ENCODE measurements around the gene ECEL1.
"Not testable (repeated sequence)": the region's sequence is repeated elsewhere in the genome, so short reads cannot be mapped to it uniquely, and the experiment has no call there.

ECEL1 gene

DNA sequence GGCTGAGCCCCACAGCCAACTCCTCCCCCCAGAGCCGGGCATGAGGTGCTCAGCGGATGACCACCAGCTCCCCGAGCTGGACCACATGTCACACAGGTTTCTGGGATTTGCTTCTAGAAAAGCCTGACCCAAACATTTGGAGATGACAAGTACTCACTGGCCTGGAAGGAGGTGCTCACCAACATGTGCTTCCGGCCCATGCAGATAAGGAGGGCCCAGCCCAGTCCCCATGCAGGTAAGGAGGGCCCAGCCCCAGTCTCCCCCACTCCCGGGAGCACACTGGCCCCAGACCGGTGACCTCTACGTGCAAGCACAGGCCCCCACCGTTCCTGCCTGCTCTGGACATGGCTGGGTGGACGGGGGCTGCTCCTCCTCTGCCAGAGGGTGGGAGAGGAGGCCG, 45.7 kb downstream of the ECEL1 start:
- H3K27ac ChIP-seq (ENCODE audit: low read length); H3K9me3 ChIP-seq (ENCODE audit: insufficient read depth, low read length, severe bottlenecking); ATAC-seq (ENCODE audit: insufficient read depth, low read depth); H3K4me1 ChIP-seq (ENCODE audit: insufficient read depth, low read length); H3K36me3 ChIP-seq (ENCODE audit: insufficient read depth, low read length); H3K9ac ChIP-seq (ENCODE audit: low read depth, low read length); H3K27me3 ChIP-seq (ENCODE audit: insufficient read depth, low read length, poor library complexity); H2AFZ ChIP-seq (ENCODE audit: low read depth, low read length); H4K20me1 ChIP-seq (ENCODE audit: insufficient read depth, low read length); H3K4me2 ChIP-seq (ENCODE audit: insufficient read depth, low read length); H3K79me2 ChIP-seq (ENCODE audit: insufficient read depth, low read length); H3K4me3 ChIP-seq (ENCODE audit: low read depth in 1 of 2, low read length in 2 of 2); DNase-seq: not testable (repeated sequence)

- no peaks in the 10 kb centered on the region for H3K79me2 ChIP-seq (ENCODE audit: insufficient read depth, low read length)
- H3K4me3 ChIP-seq (ENCODE audit: low read depth in 1 of 2, low read length in 2 of 2) = no peak overlapping the region
- no peaks in the 10 kb centered on the region for H3K36me3 ChIP-seq (ENCODE audit: insufficient read depth, low read length)
- DNase-seq (no peak), ATAC-seq (ENCODE audit: insufficient read depth, low read depth) (no peak)
- H3K4me2 ChIP-seq (ENCODE audit: insufficient read depth, low read length) = no peak overlapping the region
- H4K20me1 ChIP-seq (ENCODE audit: insufficient read depth, low read length) = no peaks in the 10 kb centered on the region
- H3K27me3 ChIP-seq (ENCODE audit: insufficient read depth, low read length, poor library complexity) = no peaks in the 10 kb centered on the region
- peaks cover 7% of the 10 kb centered on the region for H3K4me1 ChIP-seq (ENCODE audit: insufficient read depth, low read length)
- H3K9ac ChIP-seq (ENCODE audit: low read depth, low read length) = no peak overlapping the region
- no peak overlapping the region for H2AFZ ChIP-seq (ENCODE audit: low read depth, low read length)
- no peaks in the 10 kb centered on the region for H3K9me3 ChIP-seq (ENCODE audit: insufficient read depth, low read length, severe bottlenecking)
- TF ChIP-seq CTCF (IDR thresholded peaks at IDR 0.05; ENCODE audit: borderline replicate concordance, extremely low read depth, low read length, poor library complexity, severe bottlenecking) (no peak), EZH2 (IDR thresholded peaks at IDR 0.05; ENCODE audit: borderline replicate concordance, low read depth, low read length, severe bottlenecking) (no peak)
- H3K27ac ChIP-seq (ENCODE audit: low read length) = no peak overlapping the region
These were observed 46.4 kb downstream of the ECEL1 start for GRCh38 chr2:232441147-232441651.

- not testable (repeated sequence) for H3K4me3 ChIP-seq (ENCODE audit: low read depth in 1 of 2, low read length in 2 of 2); H3K9ac ChIP-seq (ENCODE audit: low read depth, low read length); H3K4me2 ChIP-seq (ENCODE audit: insufficient read depth, low read length); H2AFZ ChIP-seq (ENCODE audit: low read depth, low read length); H4K20me1 ChIP-seq (ENCODE audit: insufficient read depth, low read length); H3K36me3 ChIP-seq (ENCODE audit: insufficient read depth, low read length); H3K27me3 ChIP-seq (ENCODE audit: insufficient read depth, low read length, poor library complexity); H3K27ac ChIP-seq (ENCODE audit: low read length); H3K4me1 ChIP-seq (ENCODE audit: insufficient read depth, low read length); H3K9me3 ChIP-seq (ENCODE audit: insufficient read depth, low read length, severe bottlenecking); H3K79me2 ChIP-seq (ENCODE audit: insufficient read depth, low read length)
- DNase-seq = peak; percentile 87
- ATAC-seq (ENCODE audit: insufficient read depth, low read depth) = peak; percentile 86
- TF ChIP-seq CTCF (IDR thresholded peaks at IDR 0.05; ENCODE audit: borderline replicate concordance, extremely low read depth, low read length, poor library complexity, severe bottlenecking) = peak; percentile 85
These were observed 47.2 kb downstream of the ECEL1 start for GRCh38 chr2:232440220-232441018.

DNA sequence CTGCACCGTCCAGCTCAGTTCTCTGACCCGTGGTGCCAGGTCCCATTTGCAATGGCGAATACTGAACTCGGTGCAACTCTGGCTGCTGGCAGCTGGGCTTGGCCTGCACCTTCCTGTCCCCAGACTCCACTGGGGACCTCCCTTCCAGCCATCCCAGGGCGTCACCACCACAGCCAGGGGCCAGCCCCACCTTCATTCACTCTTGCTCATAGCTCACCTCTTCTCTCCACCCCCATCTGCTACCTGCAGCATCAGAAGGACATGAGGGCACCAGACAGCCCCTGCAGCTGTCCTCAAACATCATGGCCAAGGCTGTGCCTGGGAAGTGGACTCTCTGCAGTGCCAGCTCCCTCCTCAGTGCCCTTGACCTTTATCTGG, 47.9 kb downstream of the ECEL1 start:
- Histone ChIP-seq H3K27me3 (ENCODE audit: insufficient read depth, low read length, poor library complexity) (no peaks in the 10 kb centered on the region), H3K4me1 (ENCODE audit: insufficient read depth, low read length) (peaks cover 7% of the 10 kb centered on the region), H3K9ac (ENCODE audit: low read depth, low read length) (no peak overlapping the region), H3K4me2 (ENCODE audit: insufficient read depth, low read length) (no peak overlapping the region), H3K79me2 (ENCODE audit: insufficient read depth, low read length) (no peaks in the 10 kb centered on the region), H3K9me3 (ENCODE audit: insufficient read depth, low read length, severe bottlenecking) (no peaks in the 10 kb centered on the region), H4K20me1 (ENCODE audit: insufficient read depth, low read length) (no peaks in the 10 kb centered on the region), H3K27ac (ENCODE audit: low read length) (no peak overlapping the region), H3K36me3 (ENCODE audit: insufficient read depth, low read length) (no peaks in the 10 kb centered on the region), H3K4me3 (ENCODE audit: low read depth in 1 of 2, low read length in 2 of 2) (no peak overlapping the region), H2AFZ (ENCODE audit: low read depth, low read length) (no peak overlapping the region)
- TF ChIP-seq EZH2 (IDR thresholded peaks at IDR 0.05; ENCODE audit: borderline replicate concordance, low read depth, low read length, severe bottlenecking) (no peak), CTCF (IDR thresholded peaks at IDR 0.05; ENCODE audit: borderline replicate concordance, extremely low read depth, low read length, poor library complexity, severe bottlenecking) (peak; percentile 43)
- DNase-seq (no peak), ATAC-seq (ENCODE audit: insufficient read depth, low read depth) (peak; percentile 9; the same call in 1 of the 3 replicates)

Measured in DND-41 (cell line).